HFF-Myc (cell line): ENCODE measurements around the gene ZNF385B.

Experiments used
- DNase-seq: peaks from one replicate; pipeline ENCODE4 v3.0.0-alpha.2; 2011; ENCODE audit warnings: low read depth; ENCODE audit errors: extremely low read depth
- H3K4me3 ChIP-seq: replicated peaks from 2 replicates; pipeline ENCODE4 v1.5.1; 2011; ENCODE audit warnings: low read depth, mild to moderate bottlenecking, control low read depth, low read length
- CTCF ChIP-seq: IDR thresholded peaks from 2 replicates; pipeline ENCODE4 v1.5.1; 2012; ENCODE audit warnings: mild to moderate bottlenecking, low read depth, low read length, control low read depth; ENCODE audit errors: missing control alignments

The ZNF385B gene

GRCh38 chr2:179435566-179435965 is 425.8 kb downstream of the ZNF385B start:
- no peak for TF ChIP-seq CTCF
- DNase-seq: no peak
- no peak overlapping the region for H3K4me3 ChIP-seq

- TF ChIP-seq CTCF: no peak
- no peak overlapping the region for H3K4me3 ChIP-seq
- DNase-seq: no peak
Observed at GRCh38 chr2:179435000-179435399, 426.4 kb downstream of the ZNF385B start.

- no peak for TF ChIP-seq CTCF
- DNase-seq: no peak
- H3K4me3 ChIP-seq: no peak overlapping the region
Observed at GRCh38 chr2:179434357-179434756, 427.1 kb downstream of the ZNF385B start.

- no peak overlapping the region for H3K4me3 ChIP-seq
- TF ChIP-seq CTCF: no peak
- DNase-seq: no peak
Observed at GRCh38 chr2:179432751-179433150, 428.7 kb downstream of the ZNF385B start.

GRCh38 chr2:179429597-179429996 is 431.8 kb downstream of the ZNF385B start:
- DNase-seq: no peak
- TF ChIP-seq CTCF: no peak
- no peak overlapping the region for H3K4me3 ChIP-seq

- no peak overlapping the region for H3K4me3 ChIP-seq
- TF ChIP-seq CTCF: no peak
- no peak for DNase-seq
Observed at GRCh38 chr2:179429060-179429471, 432.3 kb downstream of the ZNF385B start.

GRCh38 chr2:179428649-179429048 is 432.8 kb downstream of the ZNF385B start:
- no peak overlapping the region for H3K4me3 ChIP-seq
- no peak for DNase-seq
- TF ChIP-seq CTCF: no peak
